ENCODE results near the gene C10orf90. TPM values are rescaled to one million over a fixed set of nuclear protein-coding genes. Genes with fewer than 3 reads are reported as not detected.

C10orf90 gene
- polyA plus RNA-seq, 3 donors = not detected

- TF ChIP-seq, protein P1, sequence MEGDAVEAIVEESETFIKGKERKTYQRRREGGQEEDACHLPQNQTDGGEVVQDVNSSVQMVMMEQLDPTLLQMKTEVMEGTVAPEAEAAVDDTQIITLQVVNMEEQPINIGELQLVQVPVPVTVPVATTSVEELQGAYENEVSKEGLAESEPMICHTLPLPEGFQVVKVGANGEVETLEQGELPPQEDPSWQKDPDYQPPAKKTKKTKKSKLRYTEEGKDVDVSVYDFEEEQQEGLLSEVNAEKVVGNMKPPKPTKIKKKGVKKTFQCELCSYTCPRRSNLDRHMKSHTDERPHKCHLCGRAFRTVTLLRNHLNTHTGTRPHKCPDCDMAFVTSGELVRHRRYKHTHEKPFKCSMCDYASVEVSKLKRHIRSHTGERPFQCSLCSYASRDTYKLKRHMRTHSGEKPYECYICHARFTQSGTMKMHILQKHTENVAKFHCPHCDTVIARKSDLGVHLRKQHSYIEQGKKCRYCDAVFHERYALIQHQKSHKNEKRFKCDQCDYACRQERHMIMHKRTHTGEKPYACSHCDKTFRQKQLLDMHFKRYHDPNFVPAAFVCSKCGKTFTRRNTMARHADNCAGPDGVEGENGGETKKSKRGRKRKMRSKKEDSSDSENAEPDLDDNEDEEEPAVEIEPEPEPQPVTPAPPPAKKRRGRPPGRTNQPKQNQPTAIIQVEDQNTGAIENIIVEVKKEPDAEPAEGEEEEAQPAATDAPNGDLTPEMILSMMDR (IDR thresholded peaks at IDR 0.05) = no peak
- Histone ChIP-seq H3K9me3 (replicated peaks in 1 of 2; ENCODE audit: control insufficient read depth in 1 of 2, insufficient read depth in 1 of 2, low read length in 2 of 2) (no peaks in the 10 kb centered on the region), H3K4me1 (ENCODE audit: control insufficient read depth in 1 of 2, insufficient read depth in 2 of 2, low read length in 2 of 2) (no peaks in the 10 kb centered on the region), H3K9ac (ENCODE audit: insufficient read depth, low read length, poor library complexity, severe bottlenecking) (no peak overlapping the region), H3K4me3 (replicated peaks in 1 of 3; ENCODE audit: low read depth in 2 of 3, low read length in 3 of 3) (no peak overlapping the region), H3K27me3 (ENCODE audit: control insufficient read depth in 2 of 2, insufficient read depth in 2 of 2, low read length in 2 of 2) (no peaks in the 10 kb centered on the region), H3K36me3 (replicated peaks in 1 of 2; ENCODE audit: control insufficient read depth in 1 of 2, insufficient read depth in 2 of 2, low read length in 2 of 2) (no peaks in the 10 kb centered on the region), H4K20me1 (ENCODE audit: insufficient read depth, low read length) (no peaks in the 10 kb centered on the region), H3K4me2 (replicated peaks; ENCODE audit: extremely low read depth, low read length, poor library complexity, severe bottlenecking) (no peak overlapping the region), H3K79me2 (ENCODE audit: insufficient read depth, low read length) (no peaks in the 10 kb centered on the region), H3K27ac (ENCODE audit: low read depth in 1 of 2, low read length in 2 of 2) (no peak overlapping the region), H2AFZ (ENCODE audit: insufficient read depth, low read depth, low read length, poor library complexity, severe bottlenecking) (no peak overlapping the region)
- WGBS (ENCODE audit: insufficient coverage) = 98% methylated on average over 14 of the region's 20 CpGs
- H3K4me3 Mint-ChIP-seq = no peak overlapping the region
- peaks cover 4 to 9% (median 4%) of the 10 kb centered on the region in 3 donors for H3K27me3 Mint-ChIP-seq (ENCODE audit: low read depth in 3 of 3)
- H3K4me1 Mint-ChIP-seq = no peaks in the 10 kb centered on the region
- H3K9me3 Mint-ChIP-seq = peaks cover 0 to 3% (median 2%) of the 10 kb centered on the region in 7 donors
- peak overlapping the region in 1 of 7 donors; percentile 11 for H3K27ac Mint-ChIP-seq
- intact Hi-C loops (cut with micrococcal nuclease) = no loop called here
- DNase-seq = no peak
- no peaks in the 10 kb centered on the region for H3K36me3 Mint-ChIP-seq
Measured at GRCh38 chr10:126459032-126459831, 211.3 kb downstream of the C10orf90 start.

- no peaks in the 10 kb centered on the region for H3K4me1 ChIP-seq (ENCODE audit: control insufficient read depth in 1 of 2, insufficient read depth in 2 of 2, low read length in 2 of 2)
- Mint-ChIP-seq H3K9me3 (peaks cover 0 to 3% (median 2%) of the 10 kb centered on the region in 7 donors), H3K4me3 (no peak overlapping the region), H3K4me1 (no peaks in the 10 kb centered on the region), H3K27me3 (ENCODE audit: low read depth in 3 of 3) (peaks cover 4 to 7% (median 6%) of the 10 kb centered on the region in 3 donors), H3K36me3 (no peaks in the 10 kb centered on the region), H3K27ac (peak overlapping the region in 1 of 7 donors; percentile 53)
- H3K9me3 ChIP-seq (replicated peaks in 1 of 2; ENCODE audit: control insufficient read depth in 1 of 2, insufficient read depth in 1 of 2, low read length in 2 of 2) = no peaks in the 10 kb centered on the region
- no peaks in the 10 kb centered on the region for H3K27me3 ChIP-seq (ENCODE audit: control insufficient read depth in 2 of 2, insufficient read depth in 2 of 2, low read length in 2 of 2)
- H3K36me3 ChIP-seq (replicated peaks in 1 of 2; ENCODE audit: control insufficient read depth in 1 of 2, insufficient read depth in 2 of 2, low read length in 2 of 2) = no peaks in the 10 kb centered on the region
- no CpG with 5 or more reads among the region's 1 CpG for WGBS (ENCODE audit: insufficient coverage)
- no peak overlapping the region for H3K4me2 ChIP-seq (replicated peaks; ENCODE audit: extremely low read depth, low read length, poor library complexity, severe bottlenecking)
- H3K27ac ChIP-seq (ENCODE audit: low read depth in 1 of 2, low read length in 2 of 2) = no peak overlapping the region
- no peak overlapping the region for H2AFZ ChIP-seq (ENCODE audit: insufficient read depth, low read depth, low read length, poor library complexity, severe bottlenecking)
- no peak for DNase-seq
- intact Hi-C loops (cut with micrococcal nuclease) = no loop called here
- no peaks in the 10 kb centered on the region for H3K79me2 ChIP-seq (ENCODE audit: insufficient read depth, low read length)
- H4K20me1 ChIP-seq (ENCODE audit: insufficient read depth, low read length) = no peaks in the 10 kb centered on the region
- TF ChIP-seq, protein P1 (IDR thresholded peaks at IDR 0.05) = no peak
- no peak overlapping the region for H3K4me3 ChIP-seq (replicated peaks in 1 of 3; ENCODE audit: low read depth in 2 of 3, low read length in 3 of 3)
- H3K9ac ChIP-seq (ENCODE audit: insufficient read depth, low read length, poor library complexity, severe bottlenecking) = no peak overlapping the region
Measured at GRCh38 chr10:126458466-126458865, 212.0 kb downstream of the C10orf90 start.
